ENCODE data around the gene FSTL5. TPM values are rescaled to one million over a fixed set of nuclear protein-coding genes. Genes with fewer than 3 reads are reported as not detected.

Gene FSTL5
- total RNA-seq, 1 experiment from 2014 or later = 0.55 TPM

DNA sequence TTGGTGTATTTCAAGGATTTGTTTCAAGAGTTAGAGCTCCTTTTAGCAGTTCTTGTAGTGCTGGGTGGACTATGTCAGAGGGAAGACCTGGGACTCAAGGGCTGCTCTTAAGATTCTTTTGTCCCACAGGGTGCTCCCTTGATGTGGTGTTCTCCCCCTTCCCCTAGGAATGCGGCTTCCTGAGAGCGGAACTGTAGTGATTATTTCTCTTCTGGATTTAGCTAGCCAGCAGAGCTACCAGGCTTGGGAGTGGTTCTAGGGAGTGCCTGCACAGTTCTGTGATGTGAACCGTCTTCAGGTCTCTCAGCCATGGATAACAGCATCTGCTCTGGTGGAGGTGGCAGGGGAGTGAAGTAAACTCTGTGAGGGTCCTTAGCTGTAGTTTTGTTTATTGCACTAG, 336.8 kb downstream of the FSTL5 start:
- H3K9me3 Mint-ChIP-seq = peaks cover 32% of the 10 kb centered on the region
- peak; percentile 61 for ATAC-seq
- ChIA-PET CTCF (no interaction called here), POLR2A (no interaction called here)
- H3K27me3 Mint-ChIP-seq (ENCODE audit: low read depth) = no peaks in the 10 kb centered on the region; the same call in 1 of the 2 replicates
- DNase-seq (ENCODE audit: low spot score) = no peak
- H3K4me3 Mint-ChIP-seq = no peak overlapping the region
- peaks cover 6% of the 10 kb centered on the region for H3K4me1 Mint-ChIP-seq
- H3K36me3 Mint-ChIP-seq = no peaks in the 10 kb centered on the region; the same call in 1 of the 2 replicates
- TF ChIP-seq ZNF416 (CRISPR knock-in tag; IDR thresholded peaks at IDR 0.05) = no peak
- TF ChIP-seq FOXP1 (CRISPR knock-in tag; IDR thresholded peaks at IDR 0.05; ENCODE audit: borderline replicate concordance) = no peak
- TF ChIP-seq NR2C2 (CRISPR knock-in tag; IDR thresholded peaks at IDR 0.05) = no peak
- no peak for TF ChIP-seq SOX15 (CRISPR knock-in tag; IDR thresholded peaks at IDR 0.05)
- no peak for TF ChIP-seq ZNF396 (CRISPR knock-in tag; IDR thresholded peaks at IDR 0.05; ENCODE audit: borderline replicate concordance)
- TF ChIP-seq EMX1 (CRISPR knock-in tag; IDR thresholded peaks at IDR 0.05) = no peak
- TF ChIP-seq, protein P1, sequence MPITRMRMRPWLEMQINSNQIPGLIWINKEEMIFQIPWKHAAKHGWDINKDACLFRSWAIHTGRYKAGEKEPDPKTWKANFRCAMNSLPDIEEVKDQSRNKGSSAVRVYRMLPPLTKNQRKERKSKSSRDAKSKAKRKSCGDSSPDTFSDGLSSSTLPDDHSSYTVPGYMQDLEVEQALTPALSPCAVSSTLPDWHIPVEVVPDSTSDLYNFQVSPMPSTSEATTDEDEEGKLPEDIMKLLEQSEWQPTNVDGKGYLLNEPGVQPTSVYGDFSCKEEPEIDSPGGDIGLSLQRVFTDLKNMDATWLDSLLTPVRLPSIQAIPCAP (CRISPR knock-in tag; IDR thresholded peaks at IDR 0.05) = no peak
- TF ChIP-seq ZBTB21 (CRISPR knock-in tag; IDR thresholded peaks at IDR 0.05; ENCODE audit: borderline replicate concordance) = no peak
- TF ChIP-seq, protein P2, sequence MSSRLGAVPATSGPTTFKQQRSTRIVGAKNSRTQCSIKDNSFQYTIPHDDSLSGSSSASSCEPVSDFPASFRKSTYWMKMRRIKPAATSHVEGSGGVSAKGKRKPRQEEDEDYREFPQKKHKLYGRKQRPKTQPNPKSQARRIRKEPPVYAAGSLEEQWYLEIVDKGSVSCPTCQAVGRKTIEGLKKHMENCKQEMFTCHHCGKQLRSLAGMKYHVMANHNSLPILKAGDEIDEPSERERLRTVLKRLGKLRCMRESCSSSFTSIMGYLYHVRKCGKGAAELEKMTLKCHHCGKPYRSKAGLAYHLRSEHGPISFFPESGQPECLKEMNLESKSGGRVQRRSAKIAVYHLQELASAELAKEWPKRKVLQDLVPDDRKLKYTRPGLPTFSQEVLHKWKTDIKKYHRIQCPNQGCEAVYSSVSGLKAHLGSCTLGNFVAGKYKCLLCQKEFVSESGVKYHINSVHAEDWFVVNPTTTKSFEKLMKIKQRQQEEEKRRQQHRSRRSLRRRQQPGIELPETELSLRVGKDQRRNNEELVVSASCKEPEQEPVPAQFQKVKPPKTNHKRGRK (CRISPR knock-in tag; IDR thresholded peaks at IDR 0.05; ENCODE audit: borderline replicate concordance) = no peak
- no peak for TF ChIP-seq FOXJ3 (CRISPR knock-in tag; IDR thresholded peaks at IDR 0.05; ENCODE audit: borderline replicate concordance)
- no peak for TF ChIP-seq TCF7 (CRISPR knock-in tag; IDR thresholded peaks at IDR 0.05; ENCODE audit: low read depth)
- TF ChIP-seq SP1 (CRISPR knock-in tag; conservative IDR thresholded peaks at IDR 0.05) = no peak
- TF ChIP-seq TEAD1 (CRISPR knock-in tag; IDR thresholded peaks at IDR 0.05) = no peak
- TF ChIP-seq, protein P3, sequence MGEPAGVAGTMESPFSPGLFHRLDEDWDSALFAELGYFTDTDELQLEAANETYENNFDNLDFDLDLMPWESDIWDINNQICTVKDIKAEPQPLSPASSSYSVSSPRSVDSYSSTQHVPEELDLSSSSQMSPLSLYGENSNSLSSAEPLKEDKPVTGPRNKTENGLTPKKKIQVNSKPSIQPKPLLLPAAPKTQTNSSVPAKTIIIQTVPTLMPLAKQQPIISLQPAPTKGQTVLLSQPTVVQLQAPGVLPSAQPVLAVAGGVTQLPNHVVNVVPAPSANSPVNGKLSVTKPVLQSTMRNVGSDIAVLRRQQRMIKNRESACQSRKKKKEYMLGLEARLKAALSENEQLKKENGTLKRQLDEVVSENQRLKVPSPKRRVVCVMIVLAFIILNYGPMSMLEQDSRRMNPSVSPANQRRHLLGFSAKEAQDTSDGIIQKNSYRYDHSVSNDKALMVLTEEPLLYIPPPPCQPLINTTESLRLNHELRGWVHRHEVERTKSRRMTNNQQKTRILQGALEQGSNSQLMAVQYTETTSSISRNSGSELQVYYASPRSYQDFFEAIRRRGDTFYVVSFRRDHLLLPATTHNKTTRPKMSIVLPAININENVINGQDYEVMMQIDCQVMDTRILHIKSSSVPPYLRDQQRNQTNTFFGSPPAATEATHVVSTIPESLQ (CRISPR knock-in tag; IDR thresholded peaks at IDR 0.05) = no peak
- no peak overlapping the region for H3K27ac Mint-ChIP-seq

DNA sequence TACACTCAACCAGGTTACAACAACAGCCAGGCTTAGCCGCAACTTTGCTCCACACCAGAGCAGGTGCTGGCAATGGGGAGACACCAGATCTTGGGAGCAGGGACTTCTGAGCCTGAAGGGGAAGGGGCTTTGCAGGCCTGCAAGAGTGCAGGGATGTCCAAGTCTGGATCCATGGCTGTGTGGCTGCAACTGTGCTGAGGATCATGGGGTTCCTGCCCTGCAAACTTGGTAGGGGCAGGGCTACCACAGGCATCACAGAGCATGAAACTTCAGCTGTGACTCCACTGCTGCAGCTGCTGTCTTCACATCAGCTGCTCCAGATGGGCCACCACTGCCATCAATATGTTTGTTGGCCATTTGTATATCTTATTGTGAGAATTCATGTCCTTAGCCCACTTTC, 340.4 kb downstream of the FSTL5 start:
- CTCF ChIA-PET = no interaction called here
- peaks cover 6% of the 10 kb centered on the region for H3K4me1 Mint-ChIP-seq
- H3K36me3 Mint-ChIP-seq = no peaks in the 10 kb centered on the region; the same call in 1 of the 2 replicates
- DNase-seq (ENCODE audit: low spot score) (no peak), ATAC-seq (no peak)
- no peak overlapping the region for H3K4me3 Mint-ChIP-seq
- no peak overlapping the region for H3K27ac Mint-ChIP-seq
- H3K9me3 Mint-ChIP-seq = peaks cover 39% of the 10 kb centered on the region
- TF ChIP-seq NFE2L1 (CRISPR knock-in tag; IDR thresholded peaks at IDR 0.05) = no peak
- TF ChIP-seq HMGA2 (CRISPR knock-in tag; IDR thresholded peaks at IDR 0.05) = no peak
- TF ChIP-seq SOX15 (CRISPR knock-in tag; IDR thresholded peaks at IDR 0.05) = no peak
- TF ChIP-seq, protein P4, sequence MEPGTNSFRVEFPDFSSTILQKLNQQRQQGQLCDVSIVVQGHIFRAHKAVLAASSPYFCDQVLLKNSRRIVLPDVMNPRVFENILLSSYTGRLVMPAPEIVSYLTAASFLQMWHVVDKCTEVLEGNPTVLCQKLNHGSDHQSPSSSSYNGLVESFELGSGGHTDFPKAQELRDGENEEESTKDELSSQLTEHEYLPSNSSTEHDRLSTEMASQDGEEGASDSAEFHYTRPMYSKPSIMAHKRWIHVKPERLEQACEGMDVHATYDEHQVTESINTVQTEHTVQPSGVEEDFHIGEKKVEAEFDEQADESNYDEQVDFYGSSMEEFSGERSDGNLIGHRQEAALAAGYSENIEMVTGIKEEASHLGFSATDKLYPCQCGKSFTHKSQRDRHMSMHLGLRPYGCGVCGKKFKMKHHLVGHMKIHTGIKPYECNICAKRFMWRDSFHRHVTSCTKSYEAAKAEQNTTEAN (CRISPR knock-in tag; IDR thresholded peaks at IDR 0.05) = no peak
- no peak for TF ChIP-seq OVOL2 (CRISPR knock-in tag; IDR thresholded peaks at IDR 0.05; ENCODE audit: borderline replicate concordance)
- TF ChIP-seq, protein P5, sequence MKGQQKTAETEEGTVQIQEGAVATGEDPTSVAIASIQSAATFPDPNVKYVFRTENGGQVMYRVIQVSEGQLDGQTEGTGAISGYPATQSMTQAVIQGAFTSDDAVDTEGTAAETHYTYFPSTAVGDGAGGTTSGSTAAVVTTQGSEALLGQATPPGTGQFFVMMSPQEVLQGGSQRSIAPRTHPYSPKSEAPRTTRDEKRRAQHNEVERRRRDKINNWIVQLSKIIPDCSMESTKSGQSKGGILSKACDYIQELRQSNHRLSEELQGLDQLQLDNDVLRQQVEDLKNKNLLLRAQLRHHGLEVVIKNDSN (CRISPR knock-in tag; IDR thresholded peaks at IDR 0.05) = no peak
- no peak for TF ChIP-seq IRF2 (CRISPR knock-in tag; IDR thresholded peaks at IDR 0.05; ENCODE audit: borderline replicate concordance, low read depth)
- TF ChIP-seq ZNF317 (CRISPR knock-in tag; IDR thresholded peaks at IDR 0.05; ENCODE audit: borderline replicate concordance, low read depth) = no peak
- no peak for TF ChIP-seq NR3C1 (CRISPR knock-in tag; conservative IDR thresholded peaks at IDR 0.05; ENCODE audit: low read depth)
- TF ChIP-seq RELA (CRISPR knock-in tag; IDR thresholded peaks at IDR 0.05; ENCODE audit: borderline replicate concordance) = no peak
- TF ChIP-seq GABPB1 (CRISPR knock-in tag; IDR thresholded peaks at IDR 0.05) = no peak
- no peak for TF ChIP-seq CREM (CRISPR knock-in tag; IDR thresholded peaks at IDR 0.05)
- POLR2A ChIA-PET = no interaction called here
- H3K27me3 Mint-ChIP-seq (ENCODE audit: low read depth) = no peaks in the 10 kb centered on the region; the same call in 1 of the 2 replicates
